ENCODE measurements around the gene CA10.

The CA10 gene

GRCh38 chr17:51720439-51720838, 438.1 kb downstream of the CA10 start:
- no peak for DNase-seq (ENCODE audit: low spot score)
- TF ChIP-seq, protein P1, sequence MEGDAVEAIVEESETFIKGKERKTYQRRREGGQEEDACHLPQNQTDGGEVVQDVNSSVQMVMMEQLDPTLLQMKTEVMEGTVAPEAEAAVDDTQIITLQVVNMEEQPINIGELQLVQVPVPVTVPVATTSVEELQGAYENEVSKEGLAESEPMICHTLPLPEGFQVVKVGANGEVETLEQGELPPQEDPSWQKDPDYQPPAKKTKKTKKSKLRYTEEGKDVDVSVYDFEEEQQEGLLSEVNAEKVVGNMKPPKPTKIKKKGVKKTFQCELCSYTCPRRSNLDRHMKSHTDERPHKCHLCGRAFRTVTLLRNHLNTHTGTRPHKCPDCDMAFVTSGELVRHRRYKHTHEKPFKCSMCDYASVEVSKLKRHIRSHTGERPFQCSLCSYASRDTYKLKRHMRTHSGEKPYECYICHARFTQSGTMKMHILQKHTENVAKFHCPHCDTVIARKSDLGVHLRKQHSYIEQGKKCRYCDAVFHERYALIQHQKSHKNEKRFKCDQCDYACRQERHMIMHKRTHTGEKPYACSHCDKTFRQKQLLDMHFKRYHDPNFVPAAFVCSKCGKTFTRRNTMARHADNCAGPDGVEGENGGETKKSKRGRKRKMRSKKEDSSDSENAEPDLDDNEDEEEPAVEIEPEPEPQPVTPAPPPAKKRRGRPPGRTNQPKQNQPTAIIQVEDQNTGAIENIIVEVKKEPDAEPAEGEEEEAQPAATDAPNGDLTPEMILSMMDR (IDR thresholded peaks at IDR 0.05; ENCODE audit: extremely low read depth, missing control alignments), result no peak

DNA sequence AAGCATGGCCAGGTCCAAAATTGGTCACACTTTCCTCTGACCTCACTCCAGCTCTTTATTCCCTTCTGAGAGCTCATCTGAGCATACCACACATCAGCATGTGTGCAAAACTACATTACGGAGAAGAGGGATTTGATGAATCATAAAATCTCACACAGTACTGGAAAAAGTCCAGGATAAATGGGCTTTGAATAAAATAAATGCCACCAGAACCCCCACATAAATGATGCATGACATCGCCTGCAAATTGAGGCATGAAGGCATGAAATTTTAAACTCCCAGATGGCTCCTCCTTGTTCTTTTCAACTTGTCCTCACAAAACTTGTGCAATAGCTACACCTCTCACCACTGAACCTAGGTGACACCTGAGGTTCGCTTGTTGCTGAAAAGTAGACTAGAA, 439.5 kb downstream of the CA10 start:
- TF ChIP-seq, protein P1 (IDR thresholded peaks at IDR 0.05; ENCODE audit: extremely low read depth, missing control alignments), result no peak
- no peak for DNase-seq (ENCODE audit: low spot score)

DNA sequence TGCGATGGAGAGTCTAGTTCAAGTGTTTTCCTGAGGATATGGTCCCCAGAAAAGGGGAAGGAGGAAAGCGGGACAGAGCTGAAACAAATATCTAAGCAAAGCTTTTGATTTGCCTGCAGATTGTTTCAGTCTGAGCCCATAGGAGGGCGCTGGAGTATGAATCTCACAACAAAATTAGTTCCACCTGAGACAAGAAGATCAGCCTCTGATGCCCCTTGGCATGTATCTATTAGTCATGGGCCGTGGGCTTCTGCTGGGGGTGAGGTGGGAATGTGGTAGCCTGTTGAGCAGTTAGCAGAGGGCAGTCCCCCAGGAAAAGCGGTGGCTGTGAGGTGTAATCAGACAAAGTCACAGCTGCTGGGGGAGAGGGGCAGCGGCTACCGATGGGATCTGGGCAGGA, 446.9 kb downstream of the CA10 start:
- no peak for DNase-seq (ENCODE audit: low spot score)
- TF ChIP-seq, protein P1 (IDR thresholded peaks at IDR 0.05; ENCODE audit: extremely low read depth, missing control alignments), result no peak

DNA sequence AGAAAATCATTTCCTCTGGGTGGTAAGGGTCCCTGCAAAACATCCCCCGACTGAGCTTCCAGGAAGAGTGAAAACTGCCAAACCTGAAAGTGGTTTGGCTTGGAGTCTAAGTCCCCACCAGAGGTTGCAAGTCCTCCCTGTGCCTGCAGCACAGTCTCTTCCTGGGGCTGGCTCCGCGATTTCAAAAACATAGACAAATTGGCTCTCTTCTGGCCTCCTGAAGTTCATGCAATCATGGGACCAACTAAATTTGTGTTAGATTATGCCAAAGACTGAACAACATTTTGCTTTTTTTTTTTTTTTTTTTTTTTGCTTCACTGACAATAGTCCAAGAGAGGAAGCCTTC, 447.9 kb downstream of the CA10 start:
- TF ChIP-seq, protein P1 (IDR thresholded peaks at IDR 0.05; ENCODE audit: extremely low read depth, missing control alignments), result no peak
- DNase-seq (ENCODE audit: low spot score), result no peak

GRCh38 chr17:51709694-51710633, 448.6 kb downstream of the CA10 start:
- DNase-seq (ENCODE audit: low spot score), result no peak

GRCh38 chr17:51707216-51707615, 451.3 kb downstream of the CA10 start:
- DNase-seq (ENCODE audit: low spot score), result no peak
- TF ChIP-seq, protein P1 (IDR thresholded peaks at IDR 0.05; ENCODE audit: extremely low read depth, missing control alignments), result no peak

More at GRCh38 chr17:51709694-51710633, 448.6 kb downstream of the CA10 start:
- TF ChIP-seq, protein P1 (IDR thresholded peaks at IDR 0.05; ENCODE audit: extremely low read depth, missing control alignments), result no peak

DNA sequence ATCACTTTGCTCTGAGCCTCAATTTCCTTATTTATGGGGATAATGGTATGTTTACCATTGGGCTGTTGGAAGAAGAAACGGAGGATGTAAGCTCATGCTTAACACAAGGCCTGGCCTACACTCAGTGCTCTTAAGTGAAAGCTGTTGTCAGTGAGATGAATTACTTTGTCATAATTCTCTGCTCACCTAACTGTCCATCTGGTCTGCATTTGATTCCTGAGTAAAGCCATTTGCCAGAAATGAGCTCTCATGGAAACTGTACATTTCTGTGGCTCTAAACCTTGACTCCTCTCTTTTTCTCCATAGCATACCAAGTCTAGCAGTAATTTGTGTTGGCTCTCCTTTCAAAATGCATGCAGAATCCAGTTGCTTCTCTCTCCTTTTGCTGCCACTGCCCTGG, 452.4 kb downstream of the CA10 start:
- TF ChIP-seq, protein P1 (IDR thresholded peaks at IDR 0.05; ENCODE audit: extremely low read depth, missing control alignments), result no peak
- no peak for DNase-seq (ENCODE audit: low spot score)
